ENCODE results near the gene TXNDC11. TPM values are rescaled to one million over a fixed set of nuclear protein-coding genes. Genes with fewer than 3 reads are reported as not detected.
A peak's percentile ranks its signal among the peaks of the same experiment; 100 is the strongest.

TXNDC11 gene
- total and polyA plus RNA-seq, 3 experiments from 2014 or later = 32.8 to 57.8 (median 38.8) TPM

DNA sequence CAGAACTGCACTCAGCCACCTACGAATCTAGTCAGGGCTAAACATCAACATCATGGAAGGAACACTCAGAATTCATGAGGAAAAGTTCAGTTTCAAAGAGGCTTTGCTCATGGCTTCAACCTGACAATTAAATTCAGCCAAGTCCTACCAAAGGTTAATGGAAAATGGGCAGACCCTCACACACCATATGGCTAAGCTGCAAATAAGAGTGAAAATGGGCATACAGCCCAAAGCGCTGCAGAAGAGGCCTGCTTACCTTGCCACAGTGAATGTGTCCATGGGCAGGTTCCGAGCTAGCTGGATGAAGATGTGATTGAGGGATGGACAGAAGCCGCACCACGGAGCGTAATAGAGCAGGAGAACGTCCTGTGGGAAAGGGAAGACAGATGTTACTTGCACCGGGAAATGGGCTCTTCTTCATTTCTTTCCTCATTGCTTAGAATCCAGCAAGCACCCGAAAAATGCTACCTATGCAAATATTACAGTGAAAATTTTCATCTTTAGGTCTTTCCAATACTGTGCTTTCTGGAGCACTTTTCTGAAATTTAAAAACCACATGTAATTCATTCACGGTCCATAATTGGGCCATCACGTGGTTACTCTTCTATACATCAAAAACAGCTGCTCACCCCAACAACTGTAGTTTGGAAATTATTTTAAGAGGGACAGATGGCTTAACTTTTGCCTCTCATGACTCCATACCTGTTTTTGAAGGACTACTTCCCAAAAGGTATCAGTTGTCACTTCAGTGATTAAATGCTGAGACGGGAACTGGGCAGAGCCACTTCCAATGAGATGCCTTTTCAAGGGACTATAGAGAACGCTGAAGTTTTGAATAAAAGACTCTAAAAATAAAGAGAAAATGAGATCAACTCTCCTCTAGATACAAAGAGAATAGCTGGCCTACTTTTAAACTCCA is 54.8 kb downstream of the TXNDC11 start:
- H3K4me1 Mint-ChIP-seq = peaks cover 8 to 28% (median 26%) of the 10 kb centered on the region in 3 donors
- peaks cover 8 to 93% (median 28%) of the 10 kb centered on the region in 3 donors for H3K36me3 Mint-ChIP-seq
- no peaks in the 10 kb centered on the region for H3K9me3 Mint-ChIP-seq
- ChIA-PET POLR2A (interaction anchor here (0.7 kb wide), 1 partner anchor 397 kb away, joined by 3 read pairs; no protein-coding TSS in a partner anchor), CTCF (interaction anchor here (0.7 to 3.9 kb wide), 3 partner anchors 10 to 156 kb away, joined by 3 to 16 read pairs (median 8); no protein-coding TSS in a partner anchor)
- Histone ChIP-seq H3K36me3 (ENCODE audit: insufficient read depth, low read length) (peaks cover 41% of the 10 kb centered on the region), H3K9me3 (ENCODE audit: low read length) (no peaks in the 10 kb centered on the region), H3K4me1 (ENCODE audit: insufficient read depth, low read length) (peaks cover 17% of the 10 kb centered on the region), H3K27ac (ENCODE audit: low read depth, low read length) (no peak overlapping the region), H3K27me3 (ENCODE audit: insufficient read depth, low read length, poor library complexity, severe bottlenecking) (no peaks in the 10 kb centered on the region), H3K4me3 (ENCODE audit: low read length) (no peak overlapping the region)
- H3K27me3 Mint-ChIP-seq = no peaks in the 10 kb centered on the region
- DNase-seq = no peak
- peak overlapping the region in 2 of 8 donors; percentile 48 to 90 for H3K27ac Mint-ChIP-seq
- no peak overlapping the region for H3K4me3 Mint-ChIP-seq

DNA sequence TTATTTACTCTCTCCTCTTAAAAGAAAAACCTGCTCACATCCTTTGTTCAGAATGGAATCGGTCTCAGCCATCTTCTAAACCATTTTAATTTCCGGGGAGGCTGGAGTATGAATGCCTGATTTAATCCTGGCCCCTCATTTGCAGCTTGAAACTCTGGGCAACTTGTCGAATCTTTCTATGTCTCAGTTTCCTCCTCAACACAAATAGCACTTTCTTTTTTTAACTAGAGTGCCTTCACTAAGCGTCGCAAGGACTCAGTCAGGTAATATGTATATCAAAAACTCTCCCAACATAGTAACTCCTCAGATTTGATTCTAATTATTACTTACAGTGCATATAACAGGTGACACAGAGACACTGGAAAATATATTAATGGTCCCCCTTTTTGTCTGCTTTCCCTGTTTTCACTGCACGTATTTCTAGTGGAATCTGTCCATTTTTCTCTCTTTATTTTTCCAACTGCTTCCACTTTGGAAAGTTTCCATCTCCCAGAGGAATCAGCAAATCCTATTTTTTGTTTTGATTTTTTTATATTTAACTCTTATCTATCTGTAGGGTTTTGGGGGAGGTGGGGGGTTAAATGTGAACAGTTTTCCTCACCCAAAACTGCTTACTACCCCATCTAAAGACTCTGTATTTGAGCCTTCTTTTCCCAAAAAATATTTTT is 55.8 kb downstream of the TXNDC11 start:
- H3K36me3 Mint-ChIP-seq = peaks cover 8 to 92% (median 30%) of the 10 kb centered on the region in 3 donors
- Histone ChIP-seq H3K27me3 (ENCODE audit: insufficient read depth, low read length, poor library complexity, severe bottlenecking) (no peaks in the 10 kb centered on the region), H3K36me3 (ENCODE audit: insufficient read depth, low read length) (peaks cover 44% of the 10 kb centered on the region), H3K9me3 (ENCODE audit: low read length) (no peaks in the 10 kb centered on the region), H3K4me3 (ENCODE audit: low read length) (no peak overlapping the region), H3K4me1 (ENCODE audit: insufficient read depth, low read length) (peaks cover 27% of the 10 kb centered on the region), H3K27ac (ENCODE audit: low read depth, low read length) (no peak overlapping the region)
- CTCF ChIA-PET = no interaction called here
- H3K27ac Mint-ChIP-seq = peak overlapping the region in 3 of 8 donors; percentile 5 to 21 (median 15)
- H3K4me3 Mint-ChIP-seq = no peak overlapping the region
- no peaks in the 10 kb centered on the region for H3K9me3 Mint-ChIP-seq
- H3K4me1 Mint-ChIP-seq = peaks cover 18 to 38% (median 36%) of the 10 kb centered on the region in 3 donors
- DNase-seq = no peak
- H3K27me3 Mint-ChIP-seq = no peaks in the 10 kb centered on the region
- POLR2A ChIA-PET = no interaction called here

DNA sequence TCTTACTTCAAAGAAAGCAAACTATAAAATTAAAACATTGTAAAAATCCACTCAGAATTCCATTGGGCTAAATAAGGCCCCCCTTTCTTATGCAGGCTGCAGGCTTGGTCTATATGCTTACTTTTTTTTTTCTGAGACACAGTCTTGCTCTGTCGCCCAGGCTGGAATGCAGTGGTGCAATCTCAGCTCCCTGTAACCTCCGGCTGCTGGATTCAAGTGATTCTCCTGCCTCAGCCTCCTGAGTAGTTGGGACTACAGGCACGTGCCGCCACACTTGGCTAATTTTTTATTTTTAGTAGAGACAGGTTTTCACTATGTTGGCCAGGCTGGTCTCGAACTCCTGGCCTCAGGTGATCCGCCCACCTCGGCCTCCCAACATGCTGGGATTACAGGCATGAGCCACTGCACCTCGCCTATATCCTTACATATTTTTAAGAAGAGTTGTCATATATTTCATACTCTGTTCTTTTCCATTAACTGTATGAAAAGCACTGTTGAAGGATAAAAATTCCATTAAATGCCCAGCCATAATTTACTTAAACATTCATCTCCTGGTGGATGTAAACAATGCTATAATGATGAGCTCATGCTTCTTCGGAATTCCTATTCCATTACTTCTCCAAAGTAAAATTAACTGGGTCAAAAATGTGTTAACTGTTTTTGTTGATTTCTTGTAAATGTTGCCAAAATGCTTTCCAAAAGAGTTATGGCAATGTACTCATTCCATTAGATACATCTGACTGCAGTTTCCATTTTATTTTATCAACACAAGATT is 56.6 kb downstream of the TXNDC11 start:
- H3K36me3 ChIP-seq (ENCODE audit: insufficient read depth, low read length) = peaks cover 36% of the 10 kb centered on the region

DNA sequence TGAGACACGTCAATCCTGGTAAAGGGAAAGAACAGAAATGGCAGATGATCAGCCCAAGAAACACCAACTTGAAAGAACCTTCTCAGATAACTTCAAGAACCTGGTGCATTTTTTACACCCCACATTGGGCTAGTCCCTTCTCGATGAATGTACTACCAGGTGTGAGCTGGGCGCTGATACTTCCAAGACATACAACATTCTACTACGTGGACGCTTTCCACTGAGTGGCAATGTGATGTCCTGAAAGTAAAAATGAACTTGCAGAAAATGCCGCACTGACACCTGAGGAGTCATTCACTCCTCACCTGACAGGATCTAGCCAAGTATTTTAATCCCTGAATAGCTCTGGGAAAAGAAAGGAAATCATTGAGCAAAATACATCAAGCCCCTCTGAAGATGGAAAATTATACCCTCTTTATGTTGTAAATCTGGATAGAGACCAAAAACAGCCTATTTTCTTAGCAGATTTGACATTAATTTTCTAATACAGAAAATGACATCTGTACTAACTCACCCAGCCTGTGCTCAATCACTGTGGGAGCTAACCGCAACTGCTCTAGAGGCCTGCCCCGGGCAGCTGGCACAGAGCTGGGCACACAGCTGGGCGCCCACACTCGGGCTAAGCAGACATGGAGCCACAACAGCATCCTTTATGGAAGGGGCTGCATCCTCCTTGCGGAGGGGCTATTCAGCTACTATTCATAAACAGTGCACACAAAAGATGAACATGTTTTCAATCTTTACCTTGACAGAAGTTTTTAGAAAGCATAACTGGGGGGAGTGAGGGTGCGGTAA is 58.2 kb downstream of the TXNDC11 start:
- H3K36me3 ChIP-seq (ENCODE audit: insufficient read depth, low read length) = peaks cover 40% of the 10 kb centered on the region
- Mint-ChIP-seq H3K36me3 (peaks cover 14 to 94% (median 34%) of the 10 kb centered on the region in 3 donors), H3K9me3 (no peaks in the 10 kb centered on the region), H3K27me3 (no peaks in the 10 kb centered on the region), H3K4me3 (no peak overlapping the region), H3K27ac (peak overlapping the region in 2 of 8 donors; percentile 26 to 42), H3K4me1 (peaks cover 29 to 49% (median 37%) of the 10 kb centered on the region in 3 donors)
- no peak overlapping the region for H3K4me3 ChIP-seq (ENCODE audit: low read length)
- DNase-seq = no peak
- H3K9me3 ChIP-seq (ENCODE audit: low read length) = no peaks in the 10 kb centered on the region
- H3K27ac ChIP-seq (ENCODE audit: low read depth, low read length) = no peak overlapping the region
- POLR2A ChIA-PET = no interaction called here
- CTCF ChIA-PET = interaction anchor here (1.2 kb wide), 1 partner anchor 30 kb away, joined by 5 read pairs; no protein-coding TSS in a partner anchor
- H3K27me3 ChIP-seq (ENCODE audit: insufficient read depth, low read length, poor library complexity, severe bottlenecking) = no peaks in the 10 kb centered on the region
- peaks cover 33% of the 10 kb centered on the region for H3K4me1 ChIP-seq (ENCODE audit: insufficient read depth, low read length)

More for the DNA sequence above, 56.6 kb downstream of the TXNDC11 start:
- H3K9me3 ChIP-seq (ENCODE audit: low read length) = no peaks in the 10 kb centered on the region
- Mint-ChIP-seq H3K4me3 (no peak overlapping the region), H3K27me3 (no peaks in the 10 kb centered on the region), H3K36me3 (peaks cover 8 to 92% (median 34%) of the 10 kb centered on the region in 3 donors), H3K27ac (peak overlapping the region in 3 of 8 donors; percentile 15 to 27 (median 17)), H3K9me3 (no peaks in the 10 kb centered on the region), H3K4me1 (peaks cover 26 to 47% (median 41%) of the 10 kb centered on the region in 3 donors)
- no peak for DNase-seq
- no peak overlapping the region for H3K4me3 ChIP-seq (ENCODE audit: low read length)
- POLR2A ChIA-PET = no interaction called here
- no peaks in the 10 kb centered on the region for H3K27me3 ChIP-seq (ENCODE audit: insufficient read depth, low read length, poor library complexity, severe bottlenecking)
- H3K27ac ChIP-seq (ENCODE audit: low read depth, low read length) = no peak overlapping the region
- CTCF ChIA-PET = no interaction called here
- peaks cover 35% of the 10 kb centered on the region for H3K4me1 ChIP-seq (ENCODE audit: insufficient read depth, low read length)

DNA sequence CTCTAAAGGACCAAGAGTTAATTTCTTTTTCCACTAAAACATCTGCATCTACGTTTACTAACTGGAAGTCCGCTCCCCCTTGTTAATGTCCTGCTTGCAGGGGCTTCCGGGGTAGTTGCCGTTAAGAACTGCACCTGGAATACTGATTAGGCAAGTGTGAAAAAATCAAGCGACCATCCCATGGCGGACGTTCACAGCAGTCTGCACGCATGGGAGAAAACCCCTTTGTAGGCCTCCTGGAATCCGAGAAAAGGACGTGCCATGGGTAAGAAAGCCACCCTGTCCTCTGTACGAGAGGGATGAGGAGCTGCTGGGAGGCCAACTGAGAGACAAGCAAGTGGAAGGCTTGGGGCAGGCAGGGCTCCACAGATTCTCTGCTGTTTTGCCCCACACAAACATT is 59.5 kb downstream of the TXNDC11 start:
- H3K27ac Mint-ChIP-seq = peak overlapping the region in 3 of 8 donors; percentile 27 to 68 (median 40)
- H3K36me3 ChIP-seq (ENCODE audit: insufficient read depth, low read length) = peaks cover 52% of the 10 kb centered on the region
- no peak for DNase-seq
- no peak overlapping the region for H3K27ac ChIP-seq (ENCODE audit: low read depth, low read length)
- CTCF ChIA-PET = interaction anchor here (1.2 kb wide), 1 partner anchor 31 kb away, joined by 5 read pairs; no protein-coding TSS in a partner anchor
- H3K4me1 Mint-ChIP-seq = peaks cover 26 to 48% (median 33%) of the 10 kb centered on the region in 3 donors
- H3K9me3 Mint-ChIP-seq = no peaks in the 10 kb centered on the region
- peaks cover 24% of the 10 kb centered on the region for H3K4me1 ChIP-seq (ENCODE audit: insufficient read depth, low read length)
- peaks cover 16 to 94% (median 34%) of the 10 kb centered on the region in 3 donors for H3K36me3 Mint-ChIP-seq
- no peaks in the 10 kb centered on the region for H3K9me3 ChIP-seq (ENCODE audit: low read length)
- H3K4me3 ChIP-seq (ENCODE audit: low read length) = no peak overlapping the region
- POLR2A ChIA-PET = no interaction called here
- H3K4me3 Mint-ChIP-seq = no peak overlapping the region
- no peaks in the 10 kb centered on the region for H3K27me3 ChIP-seq (ENCODE audit: insufficient read depth, low read length, poor library complexity, severe bottlenecking)
- no peaks in the 10 kb centered on the region for H3K27me3 Mint-ChIP-seq

DNA sequence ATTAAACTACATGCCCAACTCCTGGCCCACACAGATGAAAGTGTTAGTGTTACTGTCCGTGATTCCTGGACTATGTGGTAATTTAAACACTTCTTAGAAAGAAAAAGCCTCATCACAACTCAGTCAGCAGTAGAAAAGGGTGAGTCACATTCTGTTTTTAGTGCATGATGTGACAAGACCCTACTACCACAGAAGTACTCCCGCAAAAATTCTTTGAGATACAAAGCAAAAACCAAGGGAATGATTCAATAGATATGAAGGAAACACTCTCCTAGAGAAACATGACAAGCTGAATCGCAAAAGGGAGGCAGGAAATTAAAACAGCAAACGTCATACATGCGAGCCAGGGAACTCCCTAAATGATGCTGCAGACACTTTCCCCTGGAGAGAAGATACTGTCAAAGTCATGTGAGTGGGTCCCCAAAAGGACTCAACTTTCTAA is 60.0 kb downstream of the TXNDC11 start:
- peak overlapping the region in 6 of 8 donors; percentile 2 to 54 (median 29) for H3K27ac Mint-ChIP-seq
- peaks cover 24% of the 10 kb centered on the region for H3K4me1 ChIP-seq (ENCODE audit: insufficient read depth, low read length)
- peaks cover 27 to 52% (median 33%) of the 10 kb centered on the region in 3 donors for H3K4me1 Mint-ChIP-seq
- H3K27ac ChIP-seq (ENCODE audit: low read depth, low read length) = no peak overlapping the region
- no peaks in the 10 kb centered on the region for H3K27me3 Mint-ChIP-seq
- H3K36me3 Mint-ChIP-seq = peaks cover 16 to 94% (median 33%) of the 10 kb centered on the region in 3 donors
- no peak overlapping the region for H3K4me3 ChIP-seq (ENCODE audit: low read length)
- no peak overlapping the region for H3K4me3 Mint-ChIP-seq
- peaks cover 52% of the 10 kb centered on the region for H3K36me3 ChIP-seq (ENCODE audit: insufficient read depth, low read length)
- no peak for DNase-seq
- H3K27me3 ChIP-seq (ENCODE audit: insufficient read depth, low read length, poor library complexity, severe bottlenecking) = no peaks in the 10 kb centered on the region
- no peaks in the 10 kb centered on the region for H3K9me3 ChIP-seq (ENCODE audit: low read length)
- POLR2A ChIA-PET = no interaction called here
- CTCF ChIA-PET = no interaction called here
- H3K9me3 Mint-ChIP-seq = no peaks in the 10 kb centered on the region
